Mesendoderm (in vitro differentiated cells): Measurements from ENCODE around the gene ANKRD12.

Experiments
- DNase-seq: peaks from one replicate; pipeline ENCODE4 v3.0.0; 2013
- H2AK5ac ChIP-seq: 2 replicates; pipeline ENCODE4 v1.6.1; 2013; ENCODE audit warnings: low read length, inconsistent platforms
- H2BK120ac ChIP-seq: 2 replicates; pipeline ENCODE4 v1.6.1; 2013; ENCODE audit warnings: low read depth, mild to moderate bottlenecking, low read length, moderate library complexity, mixed read lengths
- H2BK15ac ChIP-seq: replicated peaks from 2 replicates; pipeline ENCODE4 v1.6.1; 2013; ENCODE audit warnings: low read depth, mild to moderate bottlenecking, moderate library complexity
- H2BK5ac ChIP-seq: 2 replicates; pipeline ENCODE4 v1.6.1; 2013; ENCODE audit warnings: low read length, inconsistent platforms
- H3K18ac ChIP-seq: 2 replicates; pipeline ENCODE4 v1.6.1; 2013; ENCODE audit warnings: mild to moderate bottlenecking, low read length, mixed read lengths
- H3K23ac ChIP-seq: one replicate; pipeline ENCODE4 v1.6.1; 2013; ENCODE audit warnings: low read length
- H3K27ac ChIP-seq: 2 replicates; pipeline ENCODE4 v1.5.1; 2013; ENCODE audit warnings: low read depth, mild to moderate bottlenecking, inconsistent platforms, low read length, moderate library complexity
- H3K27me3 ChIP-seq: 2 replicates; pipeline ENCODE4 v1.6.1; 2013; ENCODE audit warnings: low read length, control low read depth, mild to moderate bottlenecking, inconsistent platforms; ENCODE audit not compliant: insufficient read depth, poor library complexity
- H3K36me3 ChIP-seq: 2 replicates; pipeline ENCODE4 v1.6.1; 2013; ENCODE audit warnings: low read length, inconsistent platforms; ENCODE audit not compliant: control insufficient read depth, insufficient read depth
- H3K4ac ChIP-seq: one replicate; pipeline ENCODE4 v1.6.1; 2013; ENCODE audit warnings: low read depth, mild to moderate bottlenecking, low read length, moderate library complexity
- H3K4me1 ChIP-seq: 2 replicates; pipeline ENCODE4 v1.6.1; 2013; ENCODE audit warnings: low read depth, low read length, inconsistent platforms; ENCODE audit not compliant: control insufficient read depth
- H3K4me2 ChIP-seq: 2 replicates; pipeline ENCODE4 v1.6.1; 2013; ENCODE audit warnings: low read length
- H3K4me3 ChIP-seq: 2 replicates; pipeline ENCODE4 v1.5.1; 2013; ENCODE audit warnings: mild to moderate bottlenecking, low read length
- H3K56ac ChIP-seq: one replicate; pipeline ENCODE4 v1.6.1; 2013; ENCODE audit warnings: low read length
- H3K79me1 ChIP-seq: 2 replicates; pipeline ENCODE4 v1.6.1; 2013; ENCODE audit warnings: low read length, inconsistent platforms
- H3K79me2 ChIP-seq: 2 replicates; pipeline ENCODE4 v1.6.1; 2013; ENCODE audit warnings: mild to moderate bottlenecking, low read length; ENCODE audit not compliant: control insufficient read depth, insufficient read depth
- H3K9ac ChIP-seq: 2 replicates; pipeline ENCODE4 v1.6.1; 2013; ENCODE audit warnings: low read length, inconsistent platforms
- H4K5ac ChIP-seq: one replicate; pipeline ENCODE4 v1.6.1; 2013; ENCODE audit warnings: low read length
- H4K8ac ChIP-seq: one replicate; pipeline ENCODE4 v1.6.1; 2013; ENCODE audit warnings: low read depth, mild to moderate bottlenecking, control low read depth, low read length, moderate library complexity
- WGBS: extraction: QIAGEN DNeasy Blood & Tissue Kit; methylation state at CpG from one replicate; pipeline ENCODE4 v1.1.7; 2013; ENCODE audit warnings: low lambda C conversion rate, missing lambda C conversion rate; ENCODE audit not compliant: insufficient coverage; ENCODE audit errors: extremely low coverage; 5-methylcytosine and 5-hydroxymethylcytosine counted together

ANKRD12 gene

GRCh38 chr18:9329471-9329870 is 192.9 kb downstream of the ANKRD12 start:
- Histone ChIP-seq H3K4me3 (no peak overlapping the region), H3K36me3 (no peaks in the 10 kb centered on the region), H3K4me2 (no peak overlapping the region), H3K79me2 (no peaks in the 10 kb centered on the region), H2BK120ac (no peak overlapping the region), H3K4me1 (no peaks in the 10 kb centered on the region), H4K5ac (no peak overlapping the region), H3K79me1 (no peaks in the 10 kb centered on the region), H3K56ac (no peak overlapping the region), H4K8ac (no peak overlapping the region), H3K9ac (no peak overlapping the region), H3K27me3 (no peaks in the 10 kb centered on the region), H3K23ac (no peak overlapping the region), H3K18ac (no peak overlapping the region), H2BK15ac (no peak overlapping the region), H2AK5ac (no peak overlapping the region), H3K27ac (no peak overlapping the region), H2BK5ac (no peak overlapping the region), H3K4ac (no peak overlapping the region)
- no peak for DNase-seq
- WGBS = no CpG with 5 or more reads among the region's 1 CpG

- no peak overlapping the region for H4K8ac ChIP-seq
- no peak overlapping the region for H3K18ac ChIP-seq
- H4K5ac ChIP-seq = no peak overlapping the region
- H2BK120ac ChIP-seq = no peak overlapping the region
- no peaks in the 10 kb centered on the region for H3K27me3 ChIP-seq
- no peaks in the 10 kb centered on the region for H3K36me3 ChIP-seq
- H3K9ac ChIP-seq = no peak overlapping the region
- no peaks in the 10 kb centered on the region for H3K79me2 ChIP-seq
- H2BK5ac ChIP-seq = no peak overlapping the region
- no peak overlapping the region for H2AK5ac ChIP-seq
- no peak overlapping the region for H3K23ac ChIP-seq
- H3K4me1 ChIP-seq = no peaks in the 10 kb centered on the region
- no peak overlapping the region for H3K27ac ChIP-seq
- no peak for DNase-seq
- no peak overlapping the region for H3K4me2 ChIP-seq
- WGBS = no CpG with 5 or more reads among the region's 3 CpGs
- no peak overlapping the region for H2BK15ac ChIP-seq
- H3K4me3 ChIP-seq = no peak overlapping the region
- no peak overlapping the region for H3K56ac ChIP-seq
- H3K79me1 ChIP-seq = no peaks in the 10 kb centered on the region
- no peak overlapping the region for H3K4ac ChIP-seq
These were observed 193.8 kb downstream of the ANKRD12 start for GRCh38 chr18:9330419-9330818.

DNA sequence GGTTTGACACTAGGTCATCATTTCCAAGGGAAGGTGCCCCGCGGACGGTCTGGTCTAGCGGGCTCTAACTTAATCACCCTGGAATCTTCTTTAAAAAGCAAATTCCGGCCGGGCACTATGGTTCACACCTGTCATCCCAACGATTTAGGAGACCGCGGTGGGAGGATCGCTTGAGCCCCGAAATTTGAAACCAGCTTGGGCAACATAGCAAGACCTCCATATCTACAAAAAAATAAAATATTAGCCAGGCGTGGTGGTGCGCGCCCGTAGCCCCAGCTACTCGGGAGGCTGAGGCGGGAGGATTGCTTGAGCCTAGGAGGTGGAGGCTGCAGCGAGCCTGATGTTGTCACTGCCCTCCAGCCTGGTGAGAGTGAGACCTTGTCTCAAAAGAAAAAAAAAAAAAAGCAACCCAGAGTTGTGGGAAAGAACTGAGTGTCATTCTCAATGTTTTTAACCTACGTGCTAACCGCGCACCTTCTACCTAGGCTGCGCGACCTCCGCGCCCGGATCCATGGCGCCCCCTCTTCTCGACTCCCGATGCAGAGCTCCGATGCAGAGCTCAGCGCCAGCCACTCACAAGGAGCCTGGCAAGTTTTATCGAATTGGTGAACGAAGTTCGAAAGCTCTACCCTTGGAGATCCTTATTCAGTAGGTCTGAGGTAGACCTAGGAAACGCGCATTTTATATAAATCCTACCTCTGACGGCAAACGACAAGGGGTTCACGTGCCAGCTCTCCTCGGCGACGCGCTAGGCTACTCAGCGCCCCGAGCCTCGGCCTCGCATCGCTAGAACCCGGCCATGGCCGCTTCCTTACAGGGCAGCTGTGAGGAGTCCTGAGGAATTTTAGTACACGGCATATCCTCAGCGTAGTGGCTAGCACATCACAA is 197.1 kb downstream of the ANKRD12 start:
- H3K56ac ChIP-seq = peak overlapping the region; percentile 63
- no peak overlapping the region for H2BK15ac ChIP-seq
- H4K5ac ChIP-seq = no peak overlapping the region
- H3K4me3 ChIP-seq = peak overlapping the region; percentile 21
- H4K8ac ChIP-seq = no peak overlapping the region
- H3K18ac ChIP-seq = no peak overlapping the region
- H2AK5ac ChIP-seq = no peak overlapping the region
- H3K23ac ChIP-seq = no peak overlapping the region
- H2BK5ac ChIP-seq = no peak overlapping the region
- no peak overlapping the region for H3K27ac ChIP-seq
- H3K79me2 ChIP-seq = no peaks in the 10 kb centered on the region
- H2BK120ac ChIP-seq = no peak overlapping the region
- no peaks in the 10 kb centered on the region for H3K4me1 ChIP-seq
- H3K36me3 ChIP-seq = no peaks in the 10 kb centered on the region
- peak overlapping the region; percentile 47 for H3K9ac ChIP-seq
- no peaks in the 10 kb centered on the region for H3K27me3 ChIP-seq
- H3K4me2 ChIP-seq = peak overlapping the region; percentile 92
- WGBS = no CpG with 5 or more reads among the region's 52 CpGs
- DNase-seq = no peak
- no peak overlapping the region for H3K4ac ChIP-seq
- H3K79me1 ChIP-seq = no peaks in the 10 kb centered on the region

DNA sequence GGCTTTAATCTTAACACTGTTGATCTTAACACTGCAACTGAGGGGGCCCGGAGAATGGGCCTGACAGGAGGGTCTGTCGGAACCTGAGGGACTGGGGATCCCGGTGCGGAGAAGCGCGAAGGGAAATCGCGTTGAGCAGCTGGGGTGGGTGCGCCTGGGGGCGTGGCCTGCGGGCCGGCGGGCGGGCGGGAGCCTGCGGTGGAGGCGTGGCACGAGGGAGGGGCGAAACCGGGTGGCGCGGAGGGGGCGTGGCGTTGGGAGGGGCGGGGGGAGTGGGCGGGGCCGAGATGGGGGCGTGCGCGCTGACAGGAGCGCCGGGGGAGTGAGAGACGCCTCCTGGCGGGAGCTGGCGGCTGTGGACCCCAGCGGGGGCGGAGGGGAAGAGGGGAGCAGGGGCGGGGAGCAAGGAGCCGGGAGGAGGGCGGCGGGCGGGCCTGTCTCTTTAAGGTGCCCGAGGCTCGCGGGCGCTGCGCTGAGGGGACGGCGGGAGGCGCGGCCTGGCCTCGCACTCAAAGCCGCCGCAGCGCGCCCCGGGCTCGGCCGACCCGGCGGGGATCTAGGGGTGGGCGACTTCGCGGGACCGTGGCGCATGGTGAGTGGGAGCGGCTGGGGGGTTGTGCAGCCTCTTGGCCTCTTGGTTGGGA is 197.9 kb downstream of the ANKRD12 start, which contains the start of gene TWSG1:
TSS of gene TWSG1 (plus strand) at position 445 of the 644 bp plus-strand sequence. CDS start 2,457 bp downstream, outside the sequence.
- WGBS = no CpG with 5 or more reads among the region's 67 CpGs
- no peak within 1 kb of the TSS for H2BK5ac ChIP-seq

GRCh38 chr18:9334973-9335696 is 198.6 kb downstream of the ANKRD12 start:
- Histone ChIP-seq H3K56ac (peak overlapping the region; percentile 86), H3K79me2 (no peaks in the 10 kb centered on the region), H3K4me1 (no peaks in the 10 kb centered on the region), H3K79me1 (no peaks in the 10 kb centered on the region), H3K9ac (peak overlapping the region; percentile 82), H3K18ac (peak overlapping the region; percentile 97), H3K23ac (no peak overlapping the region), H2BK5ac (no peak overlapping the region), H4K5ac (no peak overlapping the region), H3K4me3 (peak overlapping the region; percentile 57), H3K27ac (peak overlapping the region; percentile 77), H2BK15ac (no peak overlapping the region), H4K8ac (no peak overlapping the region), H3K4ac (peak overlapping the region; percentile 71), H3K4me2 (peak overlapping the region; percentile 41), H3K36me3 (no peaks in the 10 kb centered on the region), H2AK5ac (no peak overlapping the region), H3K27me3 (no peaks in the 10 kb centered on the region), H2BK120ac (peak overlapping the region; percentile 17)
- WGBS = no CpG with 5 or more reads among the region's 55 CpGs
- DNase-seq = no peak

More for the DNA sequence above, 197.9 kb downstream of the ANKRD12 start, which contains the start of gene TWSG1:
- Histone ChIP-seq H2BK15ac (no peak within 1 kb of the TSS), H3K79me1 (no peaks in the 10 kb centered on the region), H2AK5ac (no peak within 1 kb of the TSS), H3K4me3 (peak within 1 kb of the TSS; percentile 57), H3K79me2 (no peaks in the 10 kb centered on the region), H3K36me3 (no peaks in the 10 kb centered on the region), H3K18ac (peak within 1 kb of the TSS; percentile 97), H4K8ac (no peak within 1 kb of the TSS), H3K56ac (peak within 1 kb of the TSS; percentile 86), H3K23ac (no peak within 1 kb of the TSS), H3K4me1 (no peaks in the 10 kb centered on the region), H2BK120ac (peak within 1 kb of the TSS; percentile 17), H3K27ac (peak within 1 kb of the TSS; percentile 77), H3K9ac (peak within 1 kb of the TSS; percentile 82), H3K4ac (peak within 1 kb of the TSS; percentile 71), H3K27me3 (no peaks in the 10 kb centered on the region), H4K5ac (no peak within 1 kb of the TSS), H3K4me2 (peak within 1 kb of the TSS; percentile 92)
- peak; percentile 96 for DNase-seq
